SU-DHL-6 (cell line): ENCODE results near the gene BLOC1S1.

Source experiments
- H2AFZ ChIP-seq: fragments of 200-600 bp; sonication (generic); 2 replicates; pipeline ENCODE4 v1.6.1; 2014; ENCODE audit warnings: low read depth, mild to moderate bottlenecking, moderate library complexity, mixed read lengths, antibody characterized with exemption, low read length; ENCODE audit not compliant: severe bottlenecking
- H3F3A ChIP-seq: fragments of 200-600 bp; shearing (Covaris generic); 2 replicates; pipeline ENCODE4 v1.6.0; 2016; ENCODE audit warnings: antibody characterized with exemption, mild to moderate bottlenecking; ENCODE audit not compliant: insufficient read depth
- H3K27ac ChIP-seq: fragments of 200-600 bp; sonication (generic); 2 replicates; pipeline ENCODE4 v1.5.1; 2016; ENCODE audit warnings: low read depth, mild to moderate bottlenecking, low read length, moderate library complexity, mixed read lengths
- H3K27me3 ChIP-seq: fragments of 200-600 bp; sonication (generic), shearing (Covaris generic); 2 replicates; pipeline ENCODE4 v1.6.0; 2014; ENCODE audit warnings: mild to moderate bottlenecking, low read length
- H3K36me3 ChIP-seq: fragments of 200-600 bp; sonication (generic); 2 replicates; pipeline ENCODE4 v1.6.1; 2014; ENCODE audit warnings: mild to moderate bottlenecking, low read length, mixed read lengths
- H3K4me2 ChIP-seq: fragments of 300-600, 200-600 bp; shearing (Covaris generic), sonication (generic); 2 replicates; pipeline ENCODE4 v1.6.0; 2014; ENCODE audit warnings: low read length, low read depth, mild to moderate bottlenecking; ENCODE audit not compliant: poor library complexity, severe bottlenecking
- H3K4me3 ChIP-seq: fragments of 200-600 bp; sonication (generic); 2 replicates; pipeline ENCODE4 v1.5.1; 2014; ENCODE audit warnings: antibody characterized with exemption, low read length, mild to moderate bottlenecking, mixed read lengths; ENCODE audit not compliant: insufficient read depth, poor library complexity, severe bottlenecking
- H3K79me2 ChIP-seq: fragments of 200-600 bp; sonication (generic); 2 replicates; pipeline ENCODE4 v1.6.1; 2014; ENCODE audit warnings: mild to moderate bottlenecking, low read length, moderate library complexity; ENCODE audit not compliant: insufficient read depth
- H3K9ac ChIP-seq: fragments of 200-600 bp; sonication (generic); 2 replicates; pipeline ENCODE4 v1.7.0; 2014; ENCODE audit warnings: mild to moderate bottlenecking, low read length
- H3K9me2 ChIP-seq: fragments of 200-600 bp; sonication (generic); replicated peaks from 2 replicates; pipeline ENCODE4 v1.6.1; 2014; ENCODE audit warnings: low read length; ENCODE audit not compliant: insufficient read depth
- H3K9me3 ChIP-seq: fragments of 200-600 bp; sonication (generic); 2 replicates; pipeline ENCODE4 v1.6.1; 2014; ENCODE audit warnings: low read length, mixed read lengths; ENCODE audit not compliant: insufficient read depth
- H4K20me1 ChIP-seq: fragments of 200-600 bp; sonication (generic); 2 replicates; pipeline ENCODE4 v1.6.1; 2014; ENCODE audit warnings: low read depth, mild to moderate bottlenecking, antibody characterized with exemption, low read length, moderate library complexity, mixed read lengths
- EZH2phosphoT487 ChIP-seq: fragments of 200-600 bp; sonication (generic), shearing (Covaris generic); conservative IDR thresholded peaks from 2 replicates; pipeline ENCODE4 v1.6.1; 2018; ENCODE audit warnings: mild to moderate bottlenecking, antibody characterized with exemption, low read length, moderate library complexity, mixed read lengths
- TF ChIP-seq, protein P1 (sequence below): fragments of 200-600 bp; sonication (generic); IDR thresholded peaks from one replicate; pipeline ENCODE4 v1.5.1; 2017; ENCODE audit warnings: antibody characterized with exemption, mild to moderate bottlenecking, low read length, moderate library complexity; ENCODE audit not compliant: insufficient read depth, poor library complexity, severe bottlenecking

The BLOC1S1 gene

DNA sequence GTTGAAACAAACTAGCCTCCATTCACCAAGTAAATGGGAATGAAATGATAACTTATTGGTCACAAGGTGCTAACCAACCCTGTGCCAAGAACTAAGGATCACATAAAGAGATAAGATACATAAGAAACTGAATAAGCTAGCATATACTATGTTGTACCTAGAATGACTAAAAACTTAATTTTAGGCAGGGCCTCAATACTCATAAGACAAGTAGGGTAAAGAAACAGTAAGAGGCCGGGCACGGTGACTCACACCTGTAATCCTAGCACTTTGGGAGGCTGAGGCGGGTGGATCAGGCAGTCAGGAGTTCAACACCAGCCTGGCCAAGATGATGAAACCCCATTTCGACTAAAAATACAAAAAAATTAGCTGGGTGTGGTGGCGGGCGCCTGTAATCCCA lies 44.8 kb downstream of the BLOC1S1 start:
- Histone ChIP-seq H3K4me2 (no peak overlapping the region), H3K9me2 (no peaks in the 10 kb centered on the region), H4K20me1 (no peaks in the 10 kb centered on the region), H3K36me3 (peaks cover 17% of the 10 kb centered on the region; the same call in 1 of the 2 replicates), H3K9ac (no peak overlapping the region), H3K79me2 (no peaks in the 10 kb centered on the region), H3K27ac (no peak overlapping the region), H3K27me3 (no peaks in the 10 kb centered on the region), H3F3A (no peaks in the 10 kb centered on the region), H2AFZ (no peak overlapping the region), H3K9me3 (no peaks in the 10 kb centered on the region), H3K4me3 (no peak overlapping the region)
- no peak for TF ChIP-seq EZH2phosphoT487
- TF ChIP-seq, protein P1, sequence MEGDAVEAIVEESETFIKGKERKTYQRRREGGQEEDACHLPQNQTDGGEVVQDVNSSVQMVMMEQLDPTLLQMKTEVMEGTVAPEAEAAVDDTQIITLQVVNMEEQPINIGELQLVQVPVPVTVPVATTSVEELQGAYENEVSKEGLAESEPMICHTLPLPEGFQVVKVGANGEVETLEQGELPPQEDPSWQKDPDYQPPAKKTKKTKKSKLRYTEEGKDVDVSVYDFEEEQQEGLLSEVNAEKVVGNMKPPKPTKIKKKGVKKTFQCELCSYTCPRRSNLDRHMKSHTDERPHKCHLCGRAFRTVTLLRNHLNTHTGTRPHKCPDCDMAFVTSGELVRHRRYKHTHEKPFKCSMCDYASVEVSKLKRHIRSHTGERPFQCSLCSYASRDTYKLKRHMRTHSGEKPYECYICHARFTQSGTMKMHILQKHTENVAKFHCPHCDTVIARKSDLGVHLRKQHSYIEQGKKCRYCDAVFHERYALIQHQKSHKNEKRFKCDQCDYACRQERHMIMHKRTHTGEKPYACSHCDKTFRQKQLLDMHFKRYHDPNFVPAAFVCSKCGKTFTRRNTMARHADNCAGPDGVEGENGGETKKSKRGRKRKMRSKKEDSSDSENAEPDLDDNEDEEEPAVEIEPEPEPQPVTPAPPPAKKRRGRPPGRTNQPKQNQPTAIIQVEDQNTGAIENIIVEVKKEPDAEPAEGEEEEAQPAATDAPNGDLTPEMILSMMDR = no peak

DNA sequence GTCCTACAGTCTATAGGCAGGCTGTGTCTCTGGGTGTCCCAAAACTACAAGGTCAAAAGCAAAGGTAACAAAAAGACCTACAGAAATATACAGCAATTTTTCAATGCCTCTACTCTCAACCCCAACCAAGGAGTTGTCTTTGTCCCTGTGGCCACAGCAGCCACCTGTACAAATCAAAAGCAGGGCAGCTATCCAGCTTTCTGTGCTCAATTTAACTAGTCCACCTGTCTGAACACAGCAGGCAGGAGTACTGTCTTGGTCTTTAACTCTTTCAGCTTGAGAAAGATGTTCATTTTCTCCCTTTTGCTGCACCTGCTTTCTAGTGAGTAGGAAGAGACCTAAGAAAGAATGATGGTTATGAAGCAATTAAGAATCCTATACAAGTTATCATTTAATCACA lies 46.8 kb downstream of the BLOC1S1 start:
- H3K36me3 ChIP-seq = peaks cover 17% of the 10 kb centered on the region; the same call in 1 of the 2 replicates

DNA sequence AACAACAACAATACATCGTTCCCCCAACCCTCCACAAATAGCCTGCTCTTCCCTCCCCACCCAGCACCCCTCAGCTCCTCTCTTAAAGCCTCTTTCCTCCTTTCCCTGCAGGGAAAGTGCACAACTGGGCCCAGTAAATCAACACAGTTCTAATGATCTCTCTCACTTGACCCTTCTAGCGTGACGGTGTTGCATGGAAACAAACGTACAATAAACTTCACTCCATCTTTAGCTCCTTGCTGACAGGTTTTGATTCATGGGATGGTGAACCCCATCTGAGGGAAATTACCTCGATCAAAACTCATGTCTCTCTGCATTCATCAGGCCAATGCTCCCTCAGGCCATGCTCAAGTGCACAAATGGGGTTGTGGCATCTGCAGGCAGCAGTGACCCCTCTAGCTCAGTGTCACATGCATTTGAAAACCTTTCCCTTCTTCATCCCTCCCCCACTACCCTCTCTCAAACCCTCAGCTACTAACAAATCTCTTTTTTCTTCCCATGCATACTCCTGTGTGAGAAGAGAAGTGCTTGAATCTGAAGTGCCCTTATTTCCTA lies 50.0 kb downstream of the BLOC1S1 start:
- Histone ChIP-seq H3K27ac (no peak overlapping the region), H3F3A (no peaks in the 10 kb centered on the region), H3K27me3 (no peaks in the 10 kb centered on the region), H3K9me3 (no peaks in the 10 kb centered on the region), H3K36me3 (peaks cover 5% of the 10 kb centered on the region; the same call in 1 of the 2 replicates), H2AFZ (no peak overlapping the region), H3K9me2 (no peaks in the 10 kb centered on the region), H3K4me2 (no peak overlapping the region), H3K4me3 (no peak overlapping the region), H3K79me2 (0 out of 2 replicates have a peak, but pooled peaks cover 2% of the 10 kb centered on the region), H3K9ac (no peak overlapping the region), H4K20me1 (no peaks in the 10 kb centered on the region)
- TF ChIP-seq EZH2phosphoT487 = no peak
- TF ChIP-seq, protein P1 = no peak

More for the DNA sequence above, 46.8 kb downstream of the BLOC1S1 start:
- Histone ChIP-seq H4K20me1 (no peaks in the 10 kb centered on the region), H3K9me3 (no peaks in the 10 kb centered on the region), H3K4me3 (no peak overlapping the region), H3K4me2 (no peak overlapping the region), H3F3A (no peaks in the 10 kb centered on the region), H3K27ac (no peak overlapping the region), H3K9me2 (no peaks in the 10 kb centered on the region), H3K79me2 (0 out of 2 replicates have a peak, but pooled peaks cover 2% of the 10 kb centered on the region), H2AFZ (no peak overlapping the region), H3K9ac (no peak overlapping the region), H3K27me3 (no peaks in the 10 kb centered on the region)
- TF ChIP-seq EZH2phosphoT487 = no peak
- TF ChIP-seq, protein P1 = no peak
